Neural progenitor cell (in vitro differentiated cells): Measurements from ENCODE around the gene FKBP8. TPM values are rescaled to one million over a fixed set of nuclear protein-coding genes. Genes with fewer than 3 reads are reported as not detected.
A peak's percentile ranks its signal among the peaks of the same experiment; 100 is the strongest.

Source experiments
- DNase-seq: peaks from one replicate; pipeline ENCODE4 v3.0.0-alpha.2; 2016; ENCODE audit warnings: low spot score
- H2AFZ ChIP-seq: fragments of 200-600 bp; sonication (generic); replicated peaks from 2 replicates; pipeline ENCODE4 v1.6.1; 2016; ENCODE audit warnings: antibody characterized with exemption
- H3F3A ChIP-seq: fragments of 200-600 bp; sonication (generic); 2 replicates; pipeline ENCODE4 v1.6.1; 2016; ENCODE audit warnings: antibody characterized with exemption, low read depth
- H3K27ac ChIP-seq: fragments of 200-600 bp; sonication (generic); 2 replicates; pipeline ENCODE4 v1.5.1; 2016; ENCODE audit warnings: mild to moderate bottlenecking
- H3K27me3 ChIP-seq: fragments of 200-600 bp; sonication (generic); 2 replicates; pipeline ENCODE4 v1.6.1; 2016; ENCODE audit warnings: mild to moderate bottlenecking, moderate library complexity
- H3K36me3 ChIP-seq: fragments of 200-600 bp; sonication (generic); 2 replicates; pipeline ENCODE4 v1.5.1; 2016
- H3K4me1 ChIP-seq: fragments of 200-600 bp; sonication (generic); 2 replicates; pipeline ENCODE4 v1.6.1; 2016; ENCODE audit warnings: mixed run types
- H3K4me2 ChIP-seq: fragments of 200-600 bp; sonication (generic); 2 replicates; pipeline ENCODE4 v1.6.1; 2016
- H3K4me3 ChIP-seq: fragments of 200-600 bp; sonication (generic); 2 replicates; pipeline ENCODE4 v1.5.1; 2016
- H3K79me2 ChIP-seq: fragments of 200-600 bp; sonication (generic); 2 replicates; pipeline ENCODE4 v1.6.1; 2016; ENCODE audit warnings: low read depth
- H3K9ac ChIP-seq: fragments of 200-600 bp; sonication (generic); 2 replicates; pipeline ENCODE4 v1.6.1; 2016
- H3K9me3 ChIP-seq: fragments of 200-600 bp; sonication (generic); 2 replicates; pipeline ENCODE4 v1.5.1; 2016; ENCODE audit warnings: low read depth
- H4K20me1 ChIP-seq: fragments of 200-600 bp; sonication (generic); 2 replicates; pipeline ENCODE4 v1.6.1; 2016; ENCODE audit warnings: low read depth
- H3K27ac Mint-ChIP-seq: 3 replicates; pipeline ENCODE4 v1.8.0; 2021; ENCODE audit warnings: mixed read lengths
- H3K27me3 Mint-ChIP-seq: 2 replicates; pipeline ENCODE4 v1.8.0; 2022; ENCODE audit warnings: low read depth, mild to moderate bottlenecking, inconsistent platforms, moderate library complexity, mixed read lengths; ENCODE audit not compliant: insufficient read depth
- H3K36me3 Mint-ChIP-seq: 3 replicates; pipeline ENCODE4 v1.8.0; 2021; ENCODE audit warnings: mixed read lengths
- H3K4me1 Mint-ChIP-seq: 3 replicates; pipeline ENCODE4 v1.8.0; 2021; ENCODE audit warnings: mixed read lengths
- H3K4me3 Mint-ChIP-seq: 3 replicates; pipeline ENCODE4 v1.8.0; 2021; ENCODE audit warnings: mild to moderate bottlenecking, moderate library complexity, mixed read lengths
- H3K9me3 Mint-ChIP-seq: 3 replicates; pipeline ENCODE4 v1.8.0; 2020; ENCODE audit warnings: mixed read lengths
- EZH2 ChIP-seq: fragments of 200-600 bp; sonication (generic); IDR thresholded peaks from 2 replicates; pipeline ENCODE4 v1.6.1; 2017; ENCODE audit warnings: antibody characterized with exemption, mild to moderate bottlenecking, moderate library complexity
- EZH2phosphoT487 ChIP-seq: fragments of 200-600 bp; sonication (generic); IDR thresholded peaks from 2 replicates; pipeline ENCODE4 v1.6.1; 2017; ENCODE audit warnings: antibody characterized with exemption
- total RNA-seq: library from RNA; depleted of rRNA; stranded (reverse); fragments of >200 nt; gene quantifications from 2 replicates; pipeline ENCODE4 v1.2.3, GENCODE V29; 2015; ENCODE audit warnings: low replicate concordance
- TF ChIP-seq, protein P1 (sequence below): fragments of 200-600 bp; sonication (generic); IDR thresholded peaks from 2 replicates; pipeline ENCODE4 v1.5.1; 2017; ENCODE audit warnings: antibody characterized with exemption, mild to moderate bottlenecking

The FKBP8 gene
- total RNA-seq, 1 donor from 2014 or later, result 115 TPM

DNA sequence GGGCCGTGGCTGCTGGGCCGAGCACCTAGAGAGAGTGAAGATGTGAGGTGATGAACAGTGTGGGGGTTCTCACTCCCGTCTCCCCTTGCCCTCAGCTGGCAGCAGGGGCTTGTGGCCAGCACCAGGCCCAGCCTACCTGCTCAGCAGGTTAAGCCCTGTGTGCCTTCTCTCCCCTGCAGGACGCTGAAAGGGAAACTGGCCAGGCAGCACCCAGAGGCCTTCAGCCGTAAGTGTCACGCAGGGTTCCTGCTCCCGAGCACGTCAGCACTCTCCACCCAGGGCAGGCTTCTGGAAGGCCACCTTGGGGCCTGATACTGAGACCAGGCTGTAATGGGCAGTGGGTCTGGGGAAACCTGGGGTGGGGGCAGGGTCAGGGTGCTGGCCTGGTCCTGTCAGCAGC is 23.6 kb upstream of the FKBP8 start:
- Histone ChIP-seq H3K4me3 (no peak overlapping the region), H2AFZ (no peak overlapping the region), H3K4me2 (no peak overlapping the region), H3K79me2 (peaks cover 3% of the 10 kb centered on the region), H4K20me1 (peaks cover 2% of the 10 kb centered on the region), H3K9ac (no peak overlapping the region), H3K4me1 (no peaks in the 10 kb centered on the region), H3K27me3 (no peaks in the 10 kb centered on the region), H3F3A (peaks cover 24% of the 10 kb centered on the region), H3K36me3 (no peaks in the 10 kb centered on the region), H3K27ac (no peak overlapping the region), H3K9me3 (no peaks in the 10 kb centered on the region)
- Mint-ChIP-seq H3K4me1 (peaks cover 3% of the 10 kb centered on the region), H3K27ac (no peak overlapping the region), H3K9me3 (no peaks in the 10 kb centered on the region), H3K36me3 (peaks cover 22% of the 10 kb centered on the region), H3K27me3 (peaks cover 2% of the 10 kb centered on the region), H3K4me3 (no peak overlapping the region)
- TF ChIP-seq, protein P1, sequence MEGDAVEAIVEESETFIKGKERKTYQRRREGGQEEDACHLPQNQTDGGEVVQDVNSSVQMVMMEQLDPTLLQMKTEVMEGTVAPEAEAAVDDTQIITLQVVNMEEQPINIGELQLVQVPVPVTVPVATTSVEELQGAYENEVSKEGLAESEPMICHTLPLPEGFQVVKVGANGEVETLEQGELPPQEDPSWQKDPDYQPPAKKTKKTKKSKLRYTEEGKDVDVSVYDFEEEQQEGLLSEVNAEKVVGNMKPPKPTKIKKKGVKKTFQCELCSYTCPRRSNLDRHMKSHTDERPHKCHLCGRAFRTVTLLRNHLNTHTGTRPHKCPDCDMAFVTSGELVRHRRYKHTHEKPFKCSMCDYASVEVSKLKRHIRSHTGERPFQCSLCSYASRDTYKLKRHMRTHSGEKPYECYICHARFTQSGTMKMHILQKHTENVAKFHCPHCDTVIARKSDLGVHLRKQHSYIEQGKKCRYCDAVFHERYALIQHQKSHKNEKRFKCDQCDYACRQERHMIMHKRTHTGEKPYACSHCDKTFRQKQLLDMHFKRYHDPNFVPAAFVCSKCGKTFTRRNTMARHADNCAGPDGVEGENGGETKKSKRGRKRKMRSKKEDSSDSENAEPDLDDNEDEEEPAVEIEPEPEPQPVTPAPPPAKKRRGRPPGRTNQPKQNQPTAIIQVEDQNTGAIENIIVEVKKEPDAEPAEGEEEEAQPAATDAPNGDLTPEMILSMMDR, result no peak
- TF ChIP-seq EZH2phosphoT487 (no peak), EZH2 (no peak)
- DNase-seq, result no peak

DNA sequence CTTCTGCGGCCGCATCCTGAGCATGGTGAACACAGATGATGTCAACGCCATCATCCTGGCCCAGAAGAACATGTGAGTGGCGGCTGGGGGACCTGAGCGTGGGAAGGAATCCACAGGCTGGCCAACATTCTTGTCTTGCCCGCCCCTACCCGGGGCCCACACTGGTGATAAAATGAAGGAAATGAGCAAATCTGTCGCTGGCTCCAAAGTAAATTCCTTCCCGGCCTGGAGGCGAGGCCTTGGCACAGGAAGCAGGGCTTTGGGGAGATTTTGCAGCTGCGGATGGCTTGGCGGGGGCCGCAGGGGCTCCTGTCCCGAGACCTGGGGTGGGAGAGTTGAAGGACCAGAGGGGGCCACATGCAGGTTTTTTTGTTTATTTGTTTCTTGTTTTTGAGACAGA is 18.7 kb upstream of the FKBP8 start:
- no peak overlapping the region for H2AFZ ChIP-seq
- Mint-ChIP-seq H3K27me3 (no peaks in the 10 kb centered on the region), H3K27ac (no peak overlapping the region), H3K4me1 (peaks cover 8% of the 10 kb centered on the region), H3K36me3 (peaks cover 9% of the 10 kb centered on the region), H3K4me3 (no peak overlapping the region), H3K9me3 (no peaks in the 10 kb centered on the region)
- no peak for TF ChIP-seq EZH2
- no peak for TF ChIP-seq EZH2phosphoT487
- TF ChIP-seq, protein P1, result no peak
- no peak overlapping the region for H3K9ac ChIP-seq
- no peak overlapping the region for H3K4me2 ChIP-seq
- H3K79me2 ChIP-seq, result peaks cover 29% of the 10 kb centered on the region
- no peak overlapping the region for H3K4me3 ChIP-seq
- no peak overlapping the region for H3K27ac ChIP-seq
- no peak for DNase-seq
- peaks cover 12% of the 10 kb centered on the region for H3F3A ChIP-seq
- H3K4me1 ChIP-seq, result no peaks in the 10 kb centered on the region
- no peaks in the 10 kb centered on the region for H3K27me3 ChIP-seq
- peaks cover 9% of the 10 kb centered on the region for H4K20me1 ChIP-seq
- no peaks in the 10 kb centered on the region for H3K36me3 ChIP-seq
- no peaks in the 10 kb centered on the region for H3K9me3 ChIP-seq

DNA sequence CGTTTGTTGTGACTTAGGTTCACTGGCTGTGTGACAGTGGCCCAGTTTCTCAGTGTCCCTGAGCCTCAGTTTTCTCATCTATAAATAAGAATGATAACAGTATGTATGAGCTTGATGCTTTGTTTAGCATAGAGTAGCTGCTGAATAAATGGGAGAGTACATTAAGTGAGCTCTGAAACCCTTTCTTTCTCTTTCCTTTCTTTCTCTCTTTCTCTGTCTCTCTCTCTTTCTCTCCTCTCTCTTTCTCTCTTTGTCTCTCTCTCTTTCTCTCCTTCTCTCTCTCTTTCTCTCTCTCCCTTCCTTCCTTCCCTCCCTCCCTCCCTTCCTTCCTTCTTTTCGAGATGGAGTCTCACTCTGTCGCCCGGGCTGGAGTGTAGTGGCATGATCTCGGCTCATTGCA is 16.3 kb upstream of the FKBP8 start:
- no peak overlapping the region for H3K4me2 ChIP-seq
- Mint-ChIP-seq H3K36me3 (peaks cover 6% of the 10 kb centered on the region), H3K27ac (no peak overlapping the region), H3K4me1 (peaks cover 8% of the 10 kb centered on the region), H3K9me3 (no peaks in the 10 kb centered on the region), H3K4me3 (peak overlapping the region; percentile 94), H3K27me3 (no peaks in the 10 kb centered on the region)
- no peak overlapping the region for H3K4me3 ChIP-seq
- H3K79me2 ChIP-seq, result peaks cover 29% of the 10 kb centered on the region
- no peaks in the 10 kb centered on the region for H3K27me3 ChIP-seq
- no peak overlapping the region for H2AFZ ChIP-seq
- DNase-seq, result no peak
- H3F3A ChIP-seq, result peaks cover 20% of the 10 kb centered on the region
- no peaks in the 10 kb centered on the region for H3K4me1 ChIP-seq
- no peak overlapping the region for H3K27ac ChIP-seq
- H3K36me3 ChIP-seq, result no peaks in the 10 kb centered on the region
- H3K9ac ChIP-seq, result no peak overlapping the region
- TF ChIP-seq EZH2, result no peak
- no peak for TF ChIP-seq EZH2phosphoT487
- TF ChIP-seq, protein P1, result no peak
- no peaks in the 10 kb centered on the region for H3K9me3 ChIP-seq
- peaks cover 9% of the 10 kb centered on the region for H4K20me1 ChIP-seq
